ENCODE measurements around the gene PNMA6E.
"Not testable (repeated sequence)": the region's sequence is repeated elsewhere in the genome, so short reads cannot be mapped to it uniquely, and the experiment has no call there.

The PNMA6E gene

DNA sequence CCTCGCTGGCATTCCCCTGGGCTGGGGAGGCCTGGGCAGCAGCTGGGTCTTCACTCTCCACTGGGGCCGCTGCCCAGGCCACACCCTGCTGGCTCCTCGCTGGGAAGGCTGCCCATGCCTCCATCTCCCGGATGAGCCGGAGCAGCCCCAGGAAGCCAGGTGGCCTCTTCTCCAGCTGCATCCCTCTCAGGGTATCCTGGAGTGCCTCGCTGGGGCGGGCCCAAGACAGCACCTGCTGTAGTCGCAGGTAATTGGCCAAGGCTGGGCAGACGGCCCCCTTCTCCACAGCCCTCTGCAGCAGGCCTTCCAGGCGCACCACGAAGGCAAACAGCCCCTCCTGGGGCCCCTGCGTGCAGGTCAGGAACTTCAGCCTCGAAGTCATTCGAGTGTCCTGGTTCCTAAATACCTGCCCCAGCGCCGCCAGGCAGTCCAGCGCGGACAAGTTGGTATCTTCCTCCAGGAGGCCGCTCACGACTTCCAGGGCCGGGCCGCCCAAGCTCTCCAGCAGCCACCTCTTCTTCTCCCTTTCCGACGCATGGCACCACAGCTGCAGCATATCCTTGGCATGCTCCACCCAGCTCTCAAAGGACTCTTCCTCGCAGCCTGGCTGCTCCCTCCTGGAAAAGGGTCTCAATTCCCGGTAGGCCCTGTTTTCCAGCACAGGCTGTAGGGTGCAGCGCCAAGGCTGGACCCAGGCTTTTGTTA lies 3.7 kb downstream of the PNMA6E start:
- no peak for DNase-seq (ENCODE audit: low read depth, low spot score)
- Histone ChIP-seq H3K9me3 (ENCODE audit: low read depth, low read length) (no peaks in the 10 kb centered on the region), H3K27ac (no peak overlapping the region), H3K4me3 (no peak overlapping the region), H3K36me3 (ENCODE audit: insufficient read depth, low read length) (no peaks in the 10 kb centered on the region), H3K9ac (ENCODE audit: insufficient read length) (no peak overlapping the region)
- TF ChIP-seq FOXP2 (optimal IDR thresholded peaks at IDR 0.05; ENCODE audit: control extremely low read depth, extremely low read length, insufficient read depth) (no peak), POLR2AphosphoS5 (IDR thresholded peaks at IDR 0.05; ENCODE audit: borderline replicate concordance, low read depth, low read length) (no peak), EZH2 (IDR thresholded peaks at IDR 0.05) (no peak)

- no peak overlapping the region for H3K9ac ChIP-seq (ENCODE audit: insufficient read length)
- TF ChIP-seq FOXP2 (optimal IDR thresholded peaks at IDR 0.05; ENCODE audit: control extremely low read depth, extremely low read length, insufficient read depth) = no peak
- no peak for TF ChIP-seq EZH2 (IDR thresholded peaks at IDR 0.05)
- TF ChIP-seq POLR2AphosphoS5 (IDR thresholded peaks at IDR 0.05; ENCODE audit: borderline replicate concordance, low read depth, low read length) = no peak
Observed at GRCh38 chrX:153396320-153397195, 4.6 kb downstream of the PNMA6E start.

GRCh38 chrX:153395613-153396319 lies 5.4 kb downstream of the PNMA6E start:
- Histone ChIP-seq H3K9me3 (ENCODE audit: low read depth, low read length) (no peaks in the 10 kb centered on the region), H3K36me3 (ENCODE audit: insufficient read depth, low read length) (no peaks in the 10 kb centered on the region), H3K9ac (ENCODE audit: insufficient read length) (no peak overlapping the region), H3K4me3 (no peak overlapping the region), H3K27ac (no peak overlapping the region)
- TF ChIP-seq EZH2 (IDR thresholded peaks at IDR 0.05) (no peak), POLR2AphosphoS5 (IDR thresholded peaks at IDR 0.05; ENCODE audit: borderline replicate concordance, low read depth, low read length) (no peak), FOXP2 (optimal IDR thresholded peaks at IDR 0.05; ENCODE audit: control extremely low read depth, extremely low read length, insufficient read depth) (no peak)
- DNase-seq (ENCODE audit: low read depth, low spot score) = no peak

More at GRCh38 chrX:153396320-153397195, 4.6 kb downstream of the PNMA6E start:
- no peaks in the 10 kb centered on the region for H3K9me3 ChIP-seq (ENCODE audit: low read depth, low read length)
- no peak overlapping the region for H3K27ac ChIP-seq
- no peak for DNase-seq (ENCODE audit: low read depth, low spot score)
- no peaks in the 10 kb centered on the region for H3K36me3 ChIP-seq (ENCODE audit: insufficient read depth, low read length)
- H3K4me3 ChIP-seq = no peak overlapping the region

DNA sequence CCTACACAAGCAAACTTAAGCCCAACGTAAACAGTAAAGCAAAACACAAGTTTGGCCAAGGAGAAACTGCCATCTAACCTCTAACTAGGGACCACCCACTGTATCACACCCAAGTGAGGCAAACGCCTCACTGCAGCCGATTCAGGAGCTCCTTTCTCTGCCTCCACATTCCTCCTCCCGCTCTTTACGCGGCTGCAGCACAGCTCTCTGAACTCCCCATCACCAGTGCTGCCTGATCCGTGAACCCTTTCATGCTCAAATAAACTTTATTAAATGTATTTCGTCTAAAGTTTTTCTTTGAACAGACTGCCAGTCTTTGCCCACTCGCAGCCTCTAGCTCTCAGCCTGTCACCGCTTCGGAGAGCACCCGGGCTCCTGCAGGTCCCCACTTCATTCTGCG lies 6.5 kb downstream of the PNMA6E start:
- DNase-seq (ENCODE audit: low read depth, low spot score) = no peak
- Histone ChIP-seq H3K9me3 (ENCODE audit: low read depth, low read length) (no peaks in the 10 kb centered on the region), H3K27ac (no peak overlapping the region), H3K9ac (ENCODE audit: insufficient read length) (no peak overlapping the region), H3K4me3 (no peak overlapping the region), H3K36me3 (ENCODE audit: insufficient read depth, low read length) (no peaks in the 10 kb centered on the region)
- no peak for TF ChIP-seq FOXP2 (optimal IDR thresholded peaks at IDR 0.05; ENCODE audit: control extremely low read depth, extremely low read length, insufficient read depth)
- no peak for TF ChIP-seq EZH2 (IDR thresholded peaks at IDR 0.05)
- no peak for TF ChIP-seq POLR2AphosphoS5 (IDR thresholded peaks at IDR 0.05; ENCODE audit: borderline replicate concordance, low read depth, low read length)

DNA sequence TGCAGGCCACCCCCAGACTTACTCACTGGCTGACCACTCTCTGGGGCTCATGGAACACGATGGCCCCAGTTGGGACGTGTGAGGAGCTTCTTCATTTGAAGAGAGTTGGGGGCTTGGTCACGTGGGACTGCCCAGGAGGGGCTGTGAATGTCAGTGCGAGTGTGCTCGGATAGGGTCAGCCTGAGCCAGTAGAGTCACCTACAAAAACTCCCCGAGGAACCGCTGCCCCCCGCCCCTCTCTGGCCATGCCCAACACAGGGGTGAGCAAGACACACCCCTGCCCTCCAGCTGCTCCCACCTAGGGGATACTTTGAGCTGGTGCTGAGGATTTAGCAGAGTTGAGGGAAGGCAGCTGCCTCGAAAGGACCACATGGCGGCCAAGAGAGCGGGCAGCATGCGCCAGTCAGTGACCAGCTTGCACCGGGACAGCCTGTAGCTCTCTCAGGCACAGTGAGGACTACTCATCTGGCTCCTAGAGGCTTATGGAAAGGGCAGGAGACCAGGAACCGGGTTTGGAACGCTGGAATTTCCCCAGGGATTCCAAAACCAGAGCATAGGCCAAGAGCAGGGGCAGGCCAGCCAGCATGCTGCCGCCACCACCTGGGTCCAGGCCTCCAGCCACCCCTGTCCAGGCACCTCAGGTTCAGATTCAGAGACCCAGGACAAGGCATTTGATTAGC lies 8.4 kb downstream of the PNMA6E start:
- Histone ChIP-seq H3K4me3 (no peak overlapping the region), H3K9me3 (ENCODE audit: low read depth, low read length) (no peaks in the 10 kb centered on the region), H3K27ac (no peak overlapping the region), H3K36me3 (ENCODE audit: insufficient read depth, low read length) (no peaks in the 10 kb centered on the region), H3K9ac (ENCODE audit: insufficient read length) (no peak overlapping the region)
- DNase-seq (ENCODE audit: low read depth, low spot score) = no peak
- TF ChIP-seq FOXP2 (optimal IDR thresholded peaks at IDR 0.05; ENCODE audit: control extremely low read depth, extremely low read length, insufficient read depth) = no peak

DNA sequence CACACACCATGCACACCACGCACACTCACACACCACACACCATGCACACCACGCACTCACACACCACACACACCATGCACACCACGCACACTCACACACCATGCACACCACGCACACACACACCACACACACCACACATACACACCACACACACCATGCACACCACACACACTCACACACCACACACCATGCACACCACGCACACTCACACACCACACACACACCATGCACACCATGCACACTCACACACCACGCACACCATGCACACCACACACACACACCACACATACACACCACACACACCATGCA lies 11.7 kb downstream of the PNMA6E start:
- not testable (repeated sequence) for DNase-seq (ENCODE audit: low read depth, low spot score)

GRCh38 chrX:153388722-153389459 lies 12.3 kb downstream of the PNMA6E start:
- no peak overlapping the region for H3K4me3 ChIP-seq
- no peak for TF ChIP-seq EZH2 (IDR thresholded peaks at IDR 0.05)
- no peak for TF ChIP-seq FOXP2 (optimal IDR thresholded peaks at IDR 0.05; ENCODE audit: control extremely low read depth, extremely low read length, insufficient read depth)
- TF ChIP-seq POLR2AphosphoS5 (IDR thresholded peaks at IDR 0.05; ENCODE audit: borderline replicate concordance, low read depth, low read length) = no peak
- DNase-seq (ENCODE audit: low read depth, low spot score) = no peak
- no peaks in the 10 kb centered on the region for H3K9me3 ChIP-seq (ENCODE audit: low read depth, low read length)
- H3K27ac ChIP-seq = no peak overlapping the region
- H3K9ac ChIP-seq (ENCODE audit: insufficient read length) = no peak overlapping the region
- no peaks in the 10 kb centered on the region for H3K36me3 ChIP-seq (ENCODE audit: insufficient read depth, low read length)

More for the DNA sequence above, 11.7 kb downstream of the PNMA6E start:
- H3K27ac ChIP-seq; H3K4me3 ChIP-seq; H3K9me3 ChIP-seq (ENCODE audit: low read depth, low read length); H3K36me3 ChIP-seq (ENCODE audit: insufficient read depth, low read length); H3K9ac ChIP-seq (ENCODE audit: insufficient read length): not testable (repeated sequence)

All from SK-N-MC (cell line).